RPMI8226 (cell line): ENCODE measurements around the gene CTSZ.
"Not testable (repeated sequence)": the region's sequence is repeated elsewhere in the genome, so short reads cannot be mapped to it uniquely, and the experiment has no call there.

Experiments
- DNase-seq: peaks from one replicate; pipeline ENCODE4 v3.0.0-alpha.2; 2015

The CTSZ gene

DNA sequence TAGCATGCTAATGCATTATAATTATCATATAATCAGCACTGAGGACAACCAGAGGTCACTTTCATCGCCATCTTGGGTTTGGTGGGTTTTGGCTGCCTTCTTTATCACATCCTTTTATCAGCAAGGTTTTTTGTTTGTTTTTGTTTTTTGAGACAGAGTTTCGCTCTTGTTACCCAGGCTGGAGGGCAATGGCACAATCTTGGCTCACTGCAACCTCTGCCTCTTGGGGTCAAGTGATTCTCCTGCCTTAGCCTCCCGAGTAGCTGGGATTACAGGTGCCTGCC lies 4.8 kb upstream of the CTSZ start:
- DNase-seq: not testable (repeated sequence)

- no peak for DNase-seq
Measured at GRCh38 chr20:59010995-59011873, 4.2 kb upstream of the CTSZ start.

DNA sequence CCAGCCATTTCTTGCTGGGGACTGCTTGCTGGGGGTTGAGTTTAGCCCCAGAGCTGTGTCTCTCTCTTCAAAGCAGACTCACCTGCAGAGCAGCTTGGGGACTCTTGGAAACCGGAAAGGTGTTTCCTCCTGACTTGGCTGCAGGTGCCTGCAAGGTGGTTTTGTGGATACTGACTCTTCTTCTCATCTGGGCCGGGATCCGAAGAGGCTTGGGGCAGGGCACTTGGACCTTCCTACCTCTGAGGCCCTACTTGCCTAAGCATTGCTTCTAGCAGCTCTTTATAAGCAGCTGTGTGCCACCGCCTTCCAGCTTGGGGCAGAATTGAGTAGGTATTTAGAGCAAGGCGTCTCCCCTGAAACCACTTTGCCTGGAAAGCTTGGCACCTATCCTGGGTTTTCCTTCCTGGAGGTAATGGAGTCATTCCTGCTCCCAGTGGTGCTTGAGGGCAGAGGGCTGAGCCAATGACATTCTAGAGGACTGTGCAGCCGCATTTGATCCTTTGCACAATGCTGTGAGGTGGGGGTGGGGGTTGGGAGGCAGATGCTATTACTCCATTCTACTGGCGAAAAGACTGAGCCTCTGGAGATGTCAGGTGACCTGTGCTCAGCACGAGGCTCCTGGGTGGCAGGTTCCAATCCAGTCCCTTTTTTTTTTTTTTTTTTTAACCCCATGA lies 3.4 kb upstream of the CTSZ start:
- DNase-seq: peak; percentile 30

DNA sequence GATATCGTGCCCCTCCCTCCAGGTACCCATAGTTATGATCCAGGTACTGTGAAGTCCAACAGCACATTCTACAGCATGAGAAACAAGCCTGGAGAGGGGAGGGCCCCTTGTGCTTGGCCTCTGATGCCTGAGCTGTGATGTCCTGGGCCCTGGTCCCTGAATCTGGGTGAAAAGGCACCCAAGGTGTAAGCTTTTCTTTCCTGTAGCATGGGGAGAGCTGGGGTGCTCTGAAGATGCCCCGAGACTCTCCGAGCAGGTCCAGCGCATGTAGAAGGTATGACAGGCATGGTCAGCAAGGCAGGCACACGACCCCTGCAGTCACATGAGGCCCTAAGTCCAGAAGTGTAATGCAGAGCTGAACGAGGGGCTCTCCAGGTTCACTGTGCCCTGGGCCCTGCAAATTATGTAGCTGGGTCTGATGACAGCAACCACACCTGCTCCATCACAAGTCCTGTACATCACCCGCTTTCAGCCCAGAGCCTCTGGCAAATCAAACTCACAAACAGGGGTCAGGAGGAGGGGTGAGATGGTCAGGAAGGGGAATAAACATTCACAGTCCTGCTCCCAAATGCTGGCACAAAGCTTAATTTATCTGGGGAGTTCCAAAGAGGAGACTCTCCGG lies 1.8 kb upstream of the CTSZ start:
- DNase-seq: no peak

- peak; percentile 83 for DNase-seq
Measured at GRCh38 chr20:59007665-59008511, 834 bp upstream of the CTSZ start.

DNA sequence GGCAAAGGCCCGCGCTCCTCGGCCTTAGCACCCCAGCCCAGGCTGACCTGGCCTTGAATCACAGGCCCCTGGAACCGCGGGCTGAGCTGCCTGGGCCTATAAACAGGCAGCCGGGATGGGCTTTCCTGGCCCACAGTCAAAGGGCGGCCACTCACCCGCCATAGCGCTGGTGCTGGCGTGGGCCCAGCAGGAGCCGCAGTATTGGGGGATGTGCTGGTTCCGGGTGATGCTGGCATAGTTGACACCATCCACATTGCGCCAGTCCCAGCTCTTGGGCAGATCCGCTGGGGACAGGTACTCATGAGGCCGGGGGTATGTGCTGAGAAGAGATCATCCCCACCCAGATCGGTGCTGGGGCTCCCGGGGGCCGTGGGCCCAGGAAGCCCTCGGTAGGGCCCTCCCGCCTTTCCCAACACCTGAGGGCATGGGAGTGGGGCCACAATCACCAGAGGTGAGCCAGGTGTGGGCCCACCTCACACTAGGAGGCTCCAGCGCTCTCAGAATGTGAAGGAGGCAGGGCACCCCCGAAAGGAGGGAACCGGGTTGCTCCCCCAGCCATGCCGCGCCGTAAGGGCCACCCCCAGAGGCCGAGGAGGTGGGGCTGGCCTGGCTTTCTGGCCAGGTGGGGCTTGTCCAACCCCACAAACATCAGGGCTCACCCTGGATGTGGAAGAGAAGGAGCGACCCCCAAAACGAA lies 739 bp downstream of the CTSZ start:
- peak; percentile 34 for DNase-seq

- no peak for DNase-seq
Measured at GRCh38 chr20:59005523-59006166, 1.4 kb downstream of the CTSZ start.

GRCh38 chr20:59004763-59005522 lies 2.1 kb downstream of the CTSZ start:
- DNase-seq: peak; percentile 96

GRCh38 chr20:59004493-59004762 lies 2.6 kb downstream of the CTSZ start:
- no peak for DNase-seq

DNA sequence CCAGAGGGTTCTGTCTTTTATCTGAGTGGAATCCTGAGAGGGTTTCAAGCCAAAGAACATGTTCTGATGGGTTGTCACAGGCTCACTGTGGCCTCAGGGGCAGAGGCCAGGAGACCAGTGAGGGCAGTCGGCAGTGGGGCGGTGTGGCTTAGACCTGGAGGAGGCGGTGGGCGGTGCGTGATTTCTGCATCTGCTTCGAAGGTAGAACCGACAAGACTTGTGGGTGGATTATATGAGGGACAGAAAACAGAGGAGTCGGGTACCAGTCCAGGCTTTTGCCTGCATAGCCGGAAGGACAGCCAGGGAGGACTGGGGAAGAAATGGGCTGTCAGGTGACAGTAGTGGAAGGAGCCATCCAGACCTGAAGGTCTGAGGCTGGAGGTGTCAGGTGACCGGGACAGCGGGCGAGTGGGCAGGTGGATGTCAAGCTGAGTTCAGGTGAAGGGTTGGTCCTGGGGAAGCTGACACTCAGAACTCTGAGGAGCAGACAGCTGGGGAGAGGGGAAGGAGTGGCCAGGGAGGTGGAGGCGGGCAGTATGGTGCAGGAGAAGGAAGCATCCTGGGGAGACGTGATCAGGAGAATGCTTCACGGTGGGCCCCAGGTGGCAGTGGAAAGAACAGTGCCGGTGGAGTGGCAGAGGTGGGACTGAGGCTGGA lies 3.1 kb downstream of the CTSZ start:
- peak; percentile 53 for DNase-seq

DNA sequence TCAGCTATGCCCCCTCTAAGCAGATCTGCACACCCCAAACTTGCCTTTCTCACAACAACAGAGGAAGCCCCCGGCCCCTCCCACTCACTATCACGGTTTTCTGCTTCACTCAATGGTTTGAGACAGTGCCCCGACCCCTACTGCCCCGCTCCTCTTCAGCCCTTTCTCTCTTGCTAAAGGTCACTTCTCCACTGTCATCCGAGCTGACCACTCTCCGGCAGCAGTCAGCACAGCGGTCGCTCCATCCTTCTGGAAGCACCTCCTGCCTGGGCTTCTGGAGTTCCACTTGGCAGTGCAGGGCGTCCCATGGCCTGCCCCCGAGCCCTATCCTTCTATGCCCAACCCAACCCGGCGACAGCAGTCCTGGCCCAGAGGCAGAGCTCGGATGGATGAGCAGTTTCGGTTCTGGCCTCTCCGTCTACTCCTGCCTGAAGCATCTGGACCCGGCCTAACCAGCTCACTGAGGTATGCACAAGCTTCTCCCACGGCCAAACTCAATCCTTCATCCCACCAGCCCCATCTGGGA lies 4.1 kb downstream of the CTSZ start:
- DNase-seq: no peak

- no peak for DNase-seq
Measured at GRCh38 chr20:59002388-59002787, 4.7 kb downstream of the CTSZ start.

GRCh38 chr20:59001449-59002171 lies 5.4 kb downstream of the CTSZ start:
- no peak for DNase-seq

DNA sequence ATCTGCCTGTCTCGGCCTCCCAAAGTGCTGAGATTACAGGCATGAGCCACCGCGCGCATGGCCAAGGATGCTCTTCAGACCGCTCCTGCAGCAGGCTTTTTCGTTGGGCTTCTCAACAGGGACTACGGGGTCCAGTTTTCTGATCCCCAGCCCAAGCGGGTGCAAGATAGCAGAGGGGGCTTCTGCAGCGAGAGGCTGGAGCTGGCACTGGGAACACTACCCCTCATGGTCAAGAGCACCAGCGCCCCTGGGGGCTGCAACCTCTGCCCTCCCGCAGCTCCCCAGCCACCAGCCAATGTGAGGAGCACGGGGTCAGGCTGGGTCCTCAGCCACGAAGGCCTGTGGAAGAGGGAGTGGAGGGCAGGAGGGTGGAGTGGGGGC lies 6.0 kb downstream of the CTSZ start:
- no peak for DNase-seq

DNA sequence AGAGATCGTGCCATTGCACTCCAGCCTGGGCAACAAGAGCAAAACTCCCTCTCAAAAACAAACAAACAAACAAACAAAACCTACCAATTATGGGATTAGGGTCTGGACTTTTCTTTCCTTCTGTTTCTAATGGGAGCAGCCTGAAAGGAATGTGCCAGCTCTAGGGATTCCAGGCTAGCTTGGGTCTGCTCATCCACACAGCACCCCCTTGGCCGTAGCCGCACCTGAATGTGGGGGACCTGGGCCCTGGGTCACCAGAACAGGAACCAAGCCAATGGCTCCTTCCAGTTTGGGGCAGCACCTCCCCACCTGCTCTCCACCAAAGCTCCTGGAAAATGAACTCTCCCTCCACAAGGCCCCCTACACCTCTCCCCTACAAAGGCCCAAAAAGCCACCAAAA lies 6.7 kb downstream of the CTSZ start:
- DNase-seq: no peak

DNA sequence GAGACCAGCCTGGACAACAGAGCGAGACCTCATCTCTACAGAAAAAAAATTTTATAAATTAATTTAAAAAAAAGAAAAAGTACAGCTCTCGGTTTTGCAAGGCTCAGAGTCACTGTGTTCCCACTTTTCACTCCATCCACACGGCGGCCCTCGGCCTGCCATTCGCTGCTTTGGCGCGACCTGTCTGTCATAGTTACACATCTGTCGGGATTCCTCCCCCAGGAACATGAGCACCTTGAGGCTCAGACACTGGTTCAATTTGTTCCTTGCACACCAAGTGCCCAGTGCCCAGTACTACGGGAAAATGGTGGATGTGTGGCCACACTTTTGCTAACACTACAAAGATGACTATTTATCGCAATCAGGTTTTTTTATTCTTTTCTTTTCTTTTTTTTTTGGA lies 8.4 kb downstream of the CTSZ start:
- no peak for DNase-seq

DNA sequence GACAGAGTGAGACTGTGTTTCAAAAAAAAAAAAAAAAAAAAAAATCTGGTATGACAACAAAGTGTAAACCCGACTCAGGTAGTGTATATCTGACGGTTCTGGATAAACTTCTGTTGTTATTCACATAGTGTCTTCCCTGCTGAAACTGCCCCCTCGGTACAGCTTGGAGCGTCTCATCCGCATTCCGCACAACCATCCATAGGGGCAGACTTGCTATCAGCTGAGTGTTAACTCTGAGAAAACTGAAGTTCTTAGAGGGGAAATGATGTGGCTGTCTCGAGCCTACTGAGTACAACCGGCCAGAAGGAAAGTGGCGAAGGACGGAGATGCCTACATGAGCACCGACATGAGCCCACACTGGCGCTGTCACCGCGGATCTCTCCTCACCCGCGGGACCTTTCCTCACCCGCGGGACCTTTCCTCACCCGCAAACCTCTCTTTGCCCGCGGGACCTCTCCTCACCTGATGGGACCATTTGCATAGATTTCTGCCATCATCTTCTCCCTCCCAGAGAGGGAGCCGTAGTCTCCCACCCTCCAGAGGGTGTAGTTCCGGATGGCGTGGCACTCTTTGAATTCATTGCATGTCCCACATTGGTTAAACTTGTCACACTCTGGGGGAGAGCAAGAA lies 9.8 kb downstream of the CTSZ start:
- DNase-seq: no peak

DNA sequence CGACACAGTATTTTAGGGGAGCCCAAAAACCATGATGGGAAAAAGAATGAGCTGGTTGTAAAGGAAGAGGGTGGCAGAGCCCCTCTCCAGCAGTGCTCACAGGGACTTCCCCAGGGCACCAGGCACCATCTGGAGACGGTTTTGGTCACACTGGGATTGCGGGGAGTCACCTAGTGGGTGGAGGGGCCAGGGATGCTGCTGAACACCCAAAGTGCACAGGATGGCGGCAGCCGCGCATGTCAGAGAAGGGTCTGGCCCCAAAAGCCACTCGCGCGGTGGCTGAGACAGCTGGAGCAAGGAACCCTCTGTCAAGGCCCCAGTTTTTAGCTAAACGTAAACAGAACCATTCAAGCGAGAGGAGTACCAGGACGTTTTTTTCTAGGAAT lies 10.8 kb downstream of the CTSZ start:
- DNase-seq: no peak

DNA sequence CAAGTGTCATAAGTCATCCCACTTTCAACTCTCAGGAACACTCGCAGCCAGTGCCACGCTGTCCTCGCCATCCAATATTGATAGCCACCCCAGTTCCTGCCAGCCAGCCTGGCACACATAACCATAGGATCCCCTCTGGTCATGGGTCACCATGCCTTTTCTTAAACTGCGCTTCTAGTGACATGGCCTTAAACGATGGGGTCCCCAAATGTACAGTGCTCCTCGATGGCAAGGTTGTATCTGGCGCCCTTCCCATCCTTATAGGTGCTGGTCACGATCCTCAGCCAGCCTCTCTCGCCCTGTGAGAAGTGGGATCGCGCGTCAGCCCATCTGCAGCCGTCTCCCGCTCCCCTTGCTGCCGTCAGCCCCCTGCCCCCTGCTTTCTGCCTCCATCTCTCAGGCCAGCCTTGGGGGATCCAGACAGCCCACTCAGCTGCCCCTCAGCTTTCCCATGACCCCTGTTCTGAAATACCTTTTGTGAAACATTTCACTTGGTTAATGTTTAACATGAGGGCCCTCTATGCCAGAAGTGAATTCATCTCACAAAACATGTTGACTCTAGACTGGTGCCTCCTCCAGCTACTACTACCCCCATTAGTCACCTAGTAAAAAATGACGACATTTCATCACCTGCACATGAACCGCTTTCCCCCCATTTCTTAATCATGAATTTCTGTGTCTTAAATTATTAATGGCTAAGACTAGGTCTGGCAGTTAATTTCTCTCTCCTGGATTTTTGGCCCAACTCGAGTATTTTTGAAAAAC lies 11.4 kb downstream of the CTSZ start:
- DNase-seq: no peak
